DMS53 treated with DMSO at 0.1 percent for 48 hours (cell line): ENCODE data around the gene ISLR2.

ENCODE experiments used
- DNase-seq: peaks from one replicate; lab custom pipeline; 2025; ENCODE audit not compliant: unreplicated experiment; lab: John Stamatoyannopoulos, UW

ISLR2 gene

DNA sequence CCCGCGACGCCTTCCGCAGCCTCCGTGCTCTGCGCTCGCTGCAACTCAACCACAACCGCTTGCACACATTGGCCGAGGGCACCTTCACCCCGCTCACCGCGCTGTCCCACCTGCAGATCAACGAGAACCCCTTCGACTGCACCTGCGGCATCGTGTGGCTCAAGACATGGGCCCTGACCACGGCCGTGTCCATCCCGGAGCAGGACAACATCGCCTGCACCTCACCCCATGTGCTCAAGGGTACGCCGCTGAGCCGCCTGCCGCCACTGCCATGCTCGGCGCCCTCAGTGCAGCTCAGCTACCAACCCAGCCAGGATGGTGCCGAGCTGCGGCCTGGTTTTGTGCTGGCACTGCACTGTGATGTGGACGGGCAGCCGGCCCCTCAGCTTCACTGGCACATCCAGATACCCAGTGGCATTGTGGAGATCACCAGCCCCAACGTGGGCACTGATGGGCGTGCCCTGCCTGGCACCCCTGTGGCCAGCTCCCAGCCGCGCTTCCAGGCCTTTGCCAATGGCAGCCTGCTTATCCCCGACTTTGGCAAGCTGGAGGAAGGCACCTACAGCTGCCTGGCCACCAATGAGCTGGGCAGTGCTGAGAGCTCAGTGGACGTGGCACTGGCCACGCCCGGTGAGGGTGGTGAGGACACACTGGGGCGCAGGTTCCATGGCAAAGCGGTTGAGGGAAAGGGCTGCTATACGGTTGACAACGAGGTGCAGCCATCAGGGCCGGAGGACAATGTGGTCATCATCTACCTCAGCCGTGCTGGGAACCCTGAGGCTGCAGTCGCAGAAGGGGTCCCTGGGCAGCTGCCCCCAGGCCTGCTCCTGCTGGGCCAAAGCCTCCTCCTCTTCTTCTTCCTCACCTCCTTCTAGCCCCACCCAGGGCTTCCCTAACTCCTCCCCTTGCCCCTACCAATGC is 45.1 kb downstream of the ISLR2 start:
- no peak for DNase-seq

DNA sequence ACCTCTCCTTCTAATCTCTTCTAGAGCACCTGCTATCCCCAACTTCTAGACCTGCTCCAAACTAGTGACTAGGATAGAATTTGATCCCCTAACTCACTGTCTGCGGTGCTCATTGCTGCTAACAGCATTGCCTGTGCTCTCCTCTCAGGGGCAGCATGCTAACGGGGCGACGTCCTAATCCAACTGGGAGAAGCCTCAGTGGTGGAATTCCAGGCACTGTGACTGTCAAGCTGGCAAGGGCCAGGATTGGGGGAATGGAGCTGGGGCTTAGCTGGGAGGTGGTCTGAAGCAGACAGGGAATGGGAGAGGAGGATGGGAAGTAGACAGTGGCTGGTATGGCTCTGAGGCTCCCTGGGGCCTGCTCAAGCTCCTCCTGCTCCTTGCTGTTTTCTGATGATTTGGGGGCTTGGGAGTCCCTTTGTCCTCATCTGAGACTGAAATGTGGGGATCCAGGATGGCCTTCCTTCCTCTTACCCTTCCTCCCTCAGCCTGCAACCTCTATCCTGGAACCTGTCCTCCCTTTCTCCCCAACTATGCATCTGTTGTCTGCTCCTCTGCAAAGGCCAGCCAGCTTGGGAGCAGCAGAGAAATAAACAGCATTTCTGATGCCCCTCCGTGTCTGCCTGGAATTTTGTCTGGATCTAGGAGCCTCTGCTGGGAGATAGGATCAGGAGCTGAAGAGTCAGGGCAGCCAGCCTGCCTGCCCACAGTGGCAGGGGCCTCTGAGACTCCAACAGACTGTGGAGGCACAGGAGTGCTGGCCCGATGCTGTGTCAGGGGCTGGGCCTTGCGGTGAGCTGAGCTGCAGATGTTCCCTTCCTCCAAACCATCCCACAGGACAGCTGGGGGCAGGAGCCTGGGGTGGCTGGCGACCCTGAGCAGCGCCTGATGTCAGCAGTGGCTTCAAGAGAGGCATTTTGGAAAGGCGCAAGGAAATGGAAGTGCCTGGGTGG is 46.2 kb downstream of the ISLR2 start:
- DNase-seq, result no peak

DNA sequence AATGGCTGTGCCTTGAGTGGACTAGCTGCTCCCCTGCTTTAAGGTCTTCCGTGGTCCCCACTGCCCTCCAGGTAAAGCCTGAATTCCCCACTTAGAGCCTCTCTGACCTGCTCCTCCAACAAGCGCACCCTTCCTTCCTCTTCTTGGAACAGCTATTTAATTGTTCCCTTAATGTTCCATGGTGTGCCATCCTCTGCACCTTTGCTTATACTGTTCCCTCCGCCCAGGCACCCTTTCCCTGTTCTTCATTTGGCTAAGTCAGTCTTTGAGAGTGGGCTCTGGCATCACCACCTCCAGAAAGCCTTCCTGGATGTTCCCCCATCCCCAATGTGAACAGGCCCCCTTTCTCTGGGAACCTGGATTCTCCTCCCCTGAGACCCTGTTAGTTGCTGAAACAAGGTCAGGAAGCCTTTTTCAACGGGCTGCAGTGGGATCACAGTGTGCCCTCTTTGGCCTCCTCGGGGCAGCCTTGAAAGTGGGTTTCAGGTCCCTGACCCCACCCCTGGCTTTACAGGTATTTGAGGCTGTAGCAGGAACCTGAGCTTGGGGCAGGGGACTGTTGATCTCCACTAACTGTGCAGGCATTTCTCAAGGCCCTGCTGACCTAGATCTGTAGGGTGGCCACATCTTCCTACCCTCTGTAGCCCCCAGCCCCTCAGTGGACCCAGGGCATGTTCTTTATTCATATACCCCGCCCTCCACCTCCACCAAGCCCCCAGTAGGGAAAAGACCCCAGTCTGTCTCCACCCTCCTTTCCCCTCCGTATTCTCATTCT is 48.1 kb downstream of the ISLR2 start:
- DNase-seq, result no peak

DNA sequence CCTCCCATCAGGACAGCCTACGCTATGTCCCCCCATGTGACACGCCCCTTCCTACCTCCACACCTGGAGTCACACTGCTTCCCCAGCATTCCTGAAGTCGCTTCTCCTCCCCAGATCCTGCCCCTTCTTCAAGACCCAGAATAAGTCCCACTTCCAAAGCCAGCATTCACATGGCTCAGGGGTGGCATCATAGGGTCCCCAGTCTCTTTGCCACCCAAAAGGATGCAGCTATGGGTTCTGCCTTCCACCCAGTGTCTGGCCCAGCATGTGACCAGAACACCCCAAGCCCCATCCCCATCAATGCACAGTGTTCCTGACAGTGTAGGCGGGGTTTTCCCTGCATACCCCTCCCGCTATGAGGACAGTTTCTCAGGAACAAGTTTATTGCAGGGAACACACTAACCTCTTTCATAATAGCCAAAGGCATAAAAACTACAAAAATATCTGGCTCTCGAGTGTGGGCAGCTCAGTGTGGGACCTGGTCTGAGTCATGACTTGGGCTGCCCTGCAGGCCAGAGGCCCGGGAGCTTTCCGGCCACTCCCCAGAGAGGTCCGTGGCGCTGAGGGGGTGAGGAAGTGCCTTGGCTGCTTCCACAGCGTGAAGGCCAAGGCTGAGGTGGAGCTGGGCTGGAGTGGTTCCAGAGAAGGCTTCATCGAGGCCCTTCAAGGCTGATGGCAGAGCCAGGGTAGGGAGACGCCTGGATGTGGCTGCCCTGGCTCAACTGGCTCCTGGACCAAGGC is 48.9 kb downstream of the ISLR2 start:
- no peak for DNase-seq

DNA sequence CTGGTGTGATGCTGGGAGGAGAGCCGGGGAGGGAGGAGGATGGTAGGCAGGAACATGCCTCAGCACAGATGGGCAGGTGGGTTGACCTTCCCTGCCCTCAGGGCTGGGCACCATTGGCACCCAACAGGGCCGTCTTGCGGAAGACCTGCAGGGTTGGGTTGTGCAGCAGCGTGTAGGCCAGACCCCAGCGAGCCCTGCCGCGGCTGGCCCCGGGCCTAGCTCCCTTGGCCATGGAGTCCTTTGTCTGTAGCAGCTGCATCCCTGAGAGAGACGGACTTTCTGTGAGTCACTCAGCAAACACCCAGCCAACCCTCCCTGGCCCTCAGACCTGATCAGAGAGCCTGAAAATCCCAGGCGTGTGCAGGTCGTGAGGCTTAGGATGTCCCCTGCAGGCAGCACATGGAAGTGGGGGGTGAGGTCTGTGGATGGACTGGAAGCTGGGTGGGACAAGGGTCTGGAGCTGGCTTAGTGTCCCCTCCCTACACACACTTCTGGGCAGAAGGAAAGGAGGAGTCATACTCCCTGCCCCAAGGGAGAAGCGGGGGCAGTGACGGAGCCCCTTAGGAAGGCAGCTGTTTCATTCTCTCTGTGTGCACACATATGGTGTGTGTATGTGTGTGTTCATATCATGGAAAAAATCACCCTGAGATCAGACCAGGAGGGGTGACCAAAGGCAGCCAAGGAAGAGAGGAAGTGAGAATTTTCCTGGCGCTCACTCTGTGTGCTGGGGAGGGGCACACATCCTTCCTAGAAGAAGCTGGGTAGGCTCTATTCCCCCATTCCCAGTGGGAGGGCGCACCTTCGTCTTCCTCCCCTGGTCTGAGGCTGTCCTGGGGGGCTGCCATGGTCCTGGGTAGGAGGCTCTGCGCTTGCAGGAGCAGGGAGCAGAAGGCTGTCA is 49.8 kb downstream of the ISLR2 start:
- no peak for DNase-seq

DNA sequence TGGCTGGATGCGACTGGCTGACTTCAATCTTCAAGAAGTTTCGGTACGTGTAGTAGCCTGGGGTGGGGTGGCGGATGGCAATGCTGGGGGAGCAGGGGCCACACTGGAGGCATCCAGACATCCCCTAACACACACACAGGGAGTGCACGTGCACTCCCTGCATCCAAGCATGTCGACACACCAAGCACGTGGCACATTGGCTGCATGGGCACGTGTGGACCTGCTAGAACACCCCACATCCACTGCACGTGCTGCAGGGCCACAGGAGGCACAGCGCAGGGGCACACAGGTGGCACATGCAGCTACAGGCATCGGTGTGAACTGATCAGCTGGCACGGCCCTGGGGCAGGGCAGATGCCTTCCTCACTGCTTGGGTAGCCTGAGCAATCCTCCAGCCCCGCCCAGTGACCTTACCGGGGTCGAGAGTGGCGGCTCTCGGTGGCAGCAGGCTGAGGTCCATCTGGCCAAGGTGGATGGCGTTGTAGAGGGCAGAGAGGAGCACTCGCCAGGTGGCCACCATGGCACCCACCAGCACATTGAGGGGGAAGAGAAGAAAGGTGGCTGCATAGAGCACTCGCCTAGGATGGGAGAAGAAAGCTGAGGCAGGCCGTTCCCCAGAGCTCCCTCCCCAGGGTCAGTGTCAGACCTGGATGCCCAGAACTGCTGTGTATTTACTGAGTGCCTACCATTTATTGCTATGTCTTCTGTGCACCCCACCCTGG is 50.7 kb downstream of the ISLR2 start:
- DNase-seq, result no peak

DNA sequence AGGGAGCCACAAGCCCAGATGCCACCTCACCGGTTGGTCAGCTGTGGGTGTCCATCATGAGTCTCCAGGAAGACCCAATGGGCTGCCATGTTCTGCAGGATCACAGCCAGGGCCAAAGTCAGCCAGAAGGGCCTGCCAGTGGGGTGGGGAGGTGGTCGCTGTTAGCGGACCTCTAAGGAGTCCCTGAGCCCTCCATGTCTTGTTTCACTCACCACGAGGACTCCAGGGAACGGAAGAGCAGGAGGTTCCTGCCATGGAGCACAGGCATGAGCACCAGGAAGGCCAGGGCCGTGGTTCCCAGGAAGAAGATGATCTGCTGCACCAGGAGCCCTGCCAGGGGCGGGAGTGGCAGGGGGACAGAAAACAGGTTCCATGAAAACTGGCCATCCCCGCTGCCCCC is 51.7 kb downstream of the ISLR2 start:
- no peak for DNase-seq

DNA sequence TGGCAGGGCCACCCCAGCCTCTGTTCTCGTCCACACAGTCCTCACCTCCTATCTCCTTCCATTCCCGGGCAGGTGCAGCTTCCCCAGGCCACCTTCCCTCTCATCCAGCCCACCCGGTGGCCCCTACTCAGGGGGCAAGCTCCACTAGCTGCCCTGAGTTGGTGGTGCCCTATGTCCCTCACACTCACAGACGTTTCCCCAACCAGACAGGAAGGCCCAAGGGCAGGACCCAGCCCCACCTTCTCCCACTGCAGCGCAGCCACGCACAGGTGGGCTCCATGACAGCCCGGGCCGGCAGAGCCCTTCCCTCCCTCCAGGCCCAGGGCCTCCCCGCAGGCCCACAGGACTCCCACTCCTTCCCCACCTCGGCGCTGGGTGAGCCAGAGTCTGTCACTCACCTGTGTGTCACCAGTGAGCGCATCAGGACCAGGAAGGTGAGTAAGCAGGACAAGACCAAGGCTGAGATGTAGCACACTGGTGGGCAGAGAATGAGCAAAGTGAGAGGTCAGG is 54.3 kb downstream of the ISLR2 start:
- no peak for DNase-seq

DNA sequence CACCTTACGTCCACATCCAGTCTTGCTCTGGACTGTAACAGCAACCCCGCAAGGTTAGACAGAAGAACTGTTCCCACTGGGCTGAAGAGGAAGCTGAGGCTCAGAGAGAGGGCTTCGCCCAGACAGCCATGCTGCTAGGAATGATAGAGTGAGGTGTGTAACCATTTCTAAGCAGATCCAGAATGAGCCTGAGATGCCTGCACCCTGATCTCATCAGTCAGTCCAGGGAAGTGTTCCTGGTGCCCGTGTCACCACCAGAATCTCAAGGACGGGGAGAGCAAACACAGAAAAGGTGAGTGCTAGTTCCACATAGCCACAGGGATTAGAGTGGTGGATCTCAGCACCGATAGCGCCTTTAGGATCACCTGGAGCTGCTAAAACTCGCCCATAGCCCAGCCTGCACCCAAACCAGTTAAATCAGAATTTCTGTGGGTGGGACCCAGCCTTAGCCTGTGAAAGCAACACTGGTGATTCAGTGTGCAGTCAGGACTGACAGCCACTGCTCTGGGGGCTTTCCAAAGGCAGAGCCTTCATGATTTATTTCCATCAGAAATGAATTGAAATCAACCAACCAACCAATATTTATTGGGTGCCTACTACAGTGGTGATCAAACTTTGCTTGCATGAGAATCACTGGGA is 55.4 kb downstream of the ISLR2 start:
- DNase-seq, result no peak
